ENCODE results near the gene KLK2. TPM values are rescaled to one million over a fixed set of nuclear protein-coding genes. Genes with fewer than 3 reads are reported as not detected.

KLK2 gene
- total and polyA plus RNA-seq, 2 of the 4 experiments (the other 2 are of a cell fraction) = not detected

- ATAC-seq (ENCODE audit: low read depth) = no peak
- in situ Hi-C loops (cut with MboI; ENCODE audit: low sequenced_read_pairs) = loop anchor here (10.0 kb wide), 1 partner anchor 560 kb away; the partner anchor contains the start of gene NAPSA
Measured at GRCh38 chr19:50924586-50924985, 51.3 kb downstream of the KLK2 start.

More at GRCh38 chr19:50924586-50924985, 51.3 kb downstream of the KLK2 start:
- Histone ChIP-seq H2BK20ac (ENCODE audit: low read depth, low read length) (no peak overlapping the region), H3K27ac (ENCODE audit: insufficient read depth, low read length) (no peak overlapping the region), H3K4me2 (ENCODE audit: low read depth, low read length) (no peak overlapping the region), H3K4ac (ENCODE audit: low read depth, low read length) (no peak overlapping the region), H4K5ac (ENCODE audit: low read depth, low read length) (no peak overlapping the region), H3K18ac (ENCODE audit: low read depth, low read length) (no peak overlapping the region), H3K56ac (ENCODE audit: extremely low read depth, insufficient read depth, low read length) (no peak overlapping the region), H2BK15ac (ENCODE audit: low read depth, low read length) (no peak overlapping the region), H2AK9ac (replicated peaks; ENCODE audit: low read depth, low read length, poor library complexity) (no peak overlapping the region), H3K79me1 (ENCODE audit: low read depth in 1 of 2, low read length in 2 of 2) (no peaks in the 10 kb centered on the region), H4K8ac (ENCODE audit: low read depth in 2 of 2, low read length in 2 of 2) (no peak overlapping the region), H4K91ac (ENCODE audit: insufficient read depth, low read depth, low read length) (no peak overlapping the region), H3K9me3 (ENCODE audit: control insufficient read depth, insufficient read depth, low read length) (no peaks in the 10 kb centered on the region), H3K9me1 (ENCODE audit: insufficient read depth, low read length) (no peaks in the 10 kb centered on the region), H3K14ac (replicated peaks; ENCODE audit: low read depth, low read length) (no peak overlapping the region), H2AFZ (replicated peaks; ENCODE audit: low read length, poor library complexity) (no peak overlapping the region), H2BK5ac (ENCODE audit: low read depth, low read length, poor library complexity, severe bottlenecking) (no peak overlapping the region), H4K20me1 (ENCODE audit: insufficient read depth, low read length) (no peaks in the 10 kb centered on the region), H3K36me3 (ENCODE audit: control insufficient read depth, insufficient read depth, low read length) (no peaks in the 10 kb centered on the region), H3K27me3 (ENCODE audit: control insufficient read depth, insufficient read depth, low read length) (no peaks in the 10 kb centered on the region; the same call in 1 of the 2 replicates), H3K4me1 (ENCODE audit: control insufficient read depth, insufficient read depth, low read length) (no peaks in the 10 kb centered on the region), H3K4me3 (ENCODE audit: insufficient read depth, low read depth, low read length) (no peak overlapping the region), H2AK5ac (ENCODE audit: low read depth, low read length) (no peak overlapping the region), H3K9ac (ENCODE audit: low read depth, low read length) (no peak overlapping the region), H3K23ac (ENCODE audit: low read depth, low read length) (no peak overlapping the region), H2BK120ac (ENCODE audit: low read depth, low read length) (no peak overlapping the region)
- intact Hi-C loops (cut with micrococcal nuclease) = loop anchor here (5.0 to 10.0 kb wide), 2 partner anchors 120 to 202 kb away; partner anchors contain the start of gene CLEC11A
- WGBS, 2 experiments (ENCODE audit: extremely low coverage in 2 of 2, insufficient read length in 1 of 2) = no CpG with 5 or more reads among the region's 6 CpGs
- dilution Hi-C loops (cut with HindIII; ENCODE audit: low sequenced_read_pairs, unreplicated experiment) = no loop called here
- no peak for DNase-seq
- CTCF ChIA-PET = interaction anchor here (0.6 kb wide), 1 partner anchor 10 kb away, joined by 3 read pairs; no protein-coding TSS in a partner anchor
- no TSS peak for BruUV-seq (replicated peaks)
- POLR2A ChIA-PET (ENCODE audit: unreplicated experiment) = no interaction called here
- TF ChIP-seq ELK1 (IDR thresholded peaks at IDR 0.05; ENCODE audit: borderline replicate concordance, low read depth, low read length) = no peak
- no peak for TF ChIP-seq MXI1 (IDR thresholded peaks at IDR 0.05; ENCODE audit: borderline replicate concordance, low read depth, low read length)
- no peak for TF ChIP-seq CTCF (conservative IDR thresholded peaks at IDR 0.05; ENCODE audit: low read depth, low read length)
- no peak for TF ChIP-seq SMC3 (IDR thresholded peaks at IDR 0.05; ENCODE audit: low read depth, low read length)
